A549 (cell line): Measurements from ENCODE around the gene COPB1. TPM values are rescaled to one million over a fixed set of nuclear protein-coding genes. Genes with fewer than 3 reads are reported as not detected.

Experiments
- ATAC-seq, 2 experiments: fragments of 200-7000 bp in 1 of 2; fragments of >200 bp in 1 of 2; cut with Nextera tagmentation in 1 of 2; cut with Tn5 transposase in 1 of 2; 3 replicates each; pipeline versions ENCODE4 v1.8.0 to v1.9.1; 2018 to 2020; ENCODE audit warnings: mild to moderate bottlenecking in 1 of 2, moderate library complexity in 1 of 2
- CTCF ChIA-PET: fragments of 300-600 bp; sonication (Branson Sonifier 250); formaldehyde crosslinking; extraction: SDS; loops from one replicate; lab custom pipeline; 2021; ENCODE audit warnings: antibody characterized with exemption, inconsistent platforms; lab: Yijun Ruan, JAX
- POLR2A ChIA-PET: fragments of 350-600 bp; formaldehyde crosslinking; extraction: SDS; loops from one replicate; lab custom pipeline; 2021; ENCODE audit warnings: antibody characterized with exemption, inconsistent platforms; lab: Yijun Ruan, JAX
- DNase-seq, 2 experiments: peaks; one replicate each; pipeline versions ENCODE4 v3.0.0 to v3.0.0-alpha.2; 2011 to 2016; ENCODE audit warnings: low read depth in 1 of 2, low spot score in 1 of 2
- FAIRE-seq: peaks from 2 replicates; lab custom pipeline; 2011; peaks lifted over from hg19 to GRCh38; lab: Jason Lieb, UNC
- H3K27ac ChIP-seq, 2 experiments: fragments of >200 bp; sonication (Bioruptor Twin); formaldehyde crosslinking; 3 replicates each; pipeline ENCODE4 v1.5.1; 2016 to 2017
- H3K4me1 ChIP-seq: fragments of >200 bp; sonication (Bioruptor Twin); formaldehyde crosslinking; 3 replicates; pipeline ENCODE4 v1.6.1; 2016
- H3K4me2 ChIP-seq: fragments of >200 bp; sonication (Bioruptor Twin); formaldehyde crosslinking; 3 replicates; pipeline ENCODE4 v1.6.1; 2016
- H3K4me3 ChIP-seq: fragments of >200 bp; sonication (Bioruptor Twin); formaldehyde crosslinking; 3 replicates; pipeline ENCODE4 v1.5.1; 2016
- H3K9me3 ChIP-seq: fragments of >200 bp; sonication (Bioruptor Twin); formaldehyde crosslinking; 3 replicates; pipeline ENCODE4 v1.6.1; 2016
- ATOH8 ChIP-seq: fragments of 250-450 bp; sonication (Bioruptor Pico); IDR thresholded peaks from 2 replicates; pipeline ENCODE4 v1.5.0; 2020; ENCODE audit warnings: low read depth, mild to moderate bottlenecking, moderate library complexity
- BCL3 ChIP-seq: fragments of >200 bp; sonication (Bioruptor Twin); formaldehyde crosslinking; IDR thresholded peaks from 3 replicates; pipeline ENCODE4 v1.6.1; 2016
- CEBPB ChIP-seq, 2 experiments: fragments of >200 bp in 1 of 2; sonication (Bioruptor Twin) in 1 of 2; formaldehyde crosslinking in 1 of 2; IDR thresholded peaks; 2 replicates each; pipeline ENCODE4 v1.6.1; 2012 to 2016
- CTCF ChIP-seq: fragments of >200 bp; sonication (Bioruptor Twin); formaldehyde crosslinking; IDR thresholded peaks from 3 replicates; pipeline ENCODE4 v1.5.1; 2016
- EHMT2 ChIP-seq: fragments of 200-600 bp; sonication (generic); IDR thresholded peaks from 2 replicates; pipeline ENCODE4 v1.6.1; 2016; ENCODE audit warnings: antibody characterized with exemption, low read depth, mild to moderate bottlenecking, moderate library complexity
- ELK1 ChIP-seq: fragments of 150-350 bp; IDR thresholded peaks from 2 replicates; pipeline ENCODE4 v1.6.1; 2014; ENCODE audit warnings: low read depth, mild to moderate bottlenecking, low read length
- EP300 ChIP-seq, 2 experiments: fragments of >200 bp; sonication (Bioruptor Twin); formaldehyde crosslinking; IDR thresholded peaks; 2 replicates in 1 of 2; 3 replicates in 1 of 2; pipeline ENCODE4 v1.6.1; 2016 to 2017
- FOXS1 ChIP-seq: fragments of 250-450 bp; sonication (Bioruptor Pico); IDR thresholded peaks from 2 replicates; pipeline ENCODE4 v1.5.0; 2020; ENCODE audit warnings: mild to moderate bottlenecking, moderate library complexity
- HDAC2 ChIP-seq: fragments of 200-600 bp; sonication (generic); IDR thresholded peaks from 2 replicates; pipeline ENCODE4 v1.6.1; 2016
- HES2 ChIP-seq: fragments of >200 bp; sonication (Bioruptor Twin); formaldehyde crosslinking; IDR thresholded peaks from 2 replicates; pipeline ENCODE4 v1.6.1; 2016
- HMGXB4 ChIP-seq: fragments of 250-450 bp; sonication (Bioruptor Pico); IDR thresholded peaks from 2 replicates; pipeline ENCODE4 v1.5.0; 2021; ENCODE audit warnings: mild to moderate bottlenecking, moderate library complexity, borderline replicate concordance
- HOXB13 ChIP-seq: fragments of 250-450 bp; sonication (Bioruptor Pico); IDR thresholded peaks from 2 replicates; pipeline ENCODE4 v1.5.0; 2020; ENCODE audit warnings: low read depth, mild to moderate bottlenecking, moderate library complexity
- JUNB ChIP-seq: fragments of >200 bp; sonication (Bioruptor Twin); formaldehyde crosslinking; IDR thresholded peaks from 2 replicates; pipeline ENCODE4 v1.6.1; 2016
- MAX ChIP-seq: IDR thresholded peaks from 2 replicates; pipeline ENCODE4 v1.6.1; 2012
- MYC ChIP-seq: IDR thresholded peaks from 2 replicates; pipeline ENCODE4 v1.6.1; 2012; ENCODE audit warnings: mild to moderate bottlenecking, inconsistent platforms, low read length, improper control_type of control experiment, borderline replicate concordance
- POLR2AphosphoS2 ChIP-seq: conservative IDR thresholded peaks from 2 replicates; pipeline ENCODE4 v1.6.1; 2012; ENCODE audit warnings: low read length, improper control_type of control experiment, inconsistent platforms
- SREBF2 ChIP-seq: fragments of 450-650 bp; IDR thresholded peaks from 2 replicates; pipeline ENCODE4 v1.6.1; 2014; ENCODE audit warnings: mild to moderate bottlenecking, moderate library complexity
- TFCP2L1 ChIP-seq: fragments of 250-450 bp; sonication (Bioruptor Pico); IDR thresholded peaks from 2 replicates; pipeline ENCODE4 v1.5.0; 2021; ENCODE audit warnings: mild to moderate bottlenecking
- USF2 ChIP-seq: fragments of 450-650 bp; IDR thresholded peaks from 2 replicates; pipeline ENCODE4 v1.6.1; 2014; ENCODE audit warnings: antibody characterized with exemption
- WGBS: methylation state at CpG from one replicate; pipeline ENCODE4 v1.1.6; 2017; ENCODE audit errors: missing lambda C conversion rate; 5-methylcytosine and 5-hydroxymethylcytosine counted together
- polyA plus RNA-seq, 4 experiments: library from polyadenylated mRNA; depleted of rRNA in 3 of 4; stranded (reverse); fragments of >200 nt; fragmentation: RNase III in 1 of 4; extraction: RNeasy Plus Mini Kit Qiagen cat#74134 plus additional on column Dnase treatment in 1 of 4; gene quantifications; 2 replicates in 3 of 4; 3 replicates in 1 of 4; pipeline ENCODE4 v1.2.3, GENCODE V29; 2011 to 2017

Gene COPB1
- polyA plus RNA-seq, 2 of the 4 experiments (the other 2 are of a cell fraction) = 128 to 232 TPM

- ATAC-seq = no peak
- no peak for DNase-seq
- Histone ChIP-seq H3K4me2 (no peak overlapping the region), H3K9me3 (no peaks in the 10 kb centered on the region), H3K4me1 (peaks cover 10% of the 10 kb centered on the region), H3K4me3 (no peak overlapping the region), H3K27ac (no peak overlapping the region)
- ChIA-PET CTCF (interaction anchor here (1.1 kb wide), 1 partner anchor 122 kb away, joined by 3 read pairs; no protein-coding TSS in a partner anchor), POLR2A (no interaction called here)
- no peak for FAIRE-seq
- 92% methylated on average over 1 of the region's 1 CpG for WGBS
- TF ChIP-seq ELK1 = no peak
- no peak for TF ChIP-seq USF2
- no peak for TF ChIP-seq MYC
- TF ChIP-seq BCL3 = no peak
- TF ChIP-seq POLR2AphosphoS2 = no peak
- TF ChIP-seq EP300 (IDR thresholded peaks at IDR 0.05) = no peak
These were observed 22.6 kb upstream of the COPB1 start for GRCh38 chr11:14522245-14522644.

GRCh38 chr11:14520747-14521151, 21.1 kb upstream of the COPB1 start:
- Histone ChIP-seq H3K4me2 (peak overlapping the region; percentile 81), H3K27ac (peak overlapping the region; percentile 85 to 96), H3K9me3 (no peaks in the 10 kb centered on the region), H3K4me1 (peaks cover 10% of the 10 kb centered on the region), H3K4me3 (peak overlapping the region; percentile 64)
- WGBS = 17% methylated on average over 11 of the region's 11 CpGs
- no peak for FAIRE-seq
- CTCF ChIA-PET = interaction anchor here (0.6 to 1.1 kb wide), 3 partner anchors 16 to 387 kb away, joined by 3 to 4 read pairs (median 3); no protein-coding TSS in a partner anchor
- no peak for ATAC-seq
- no peak for DNase-seq
- POLR2A ChIA-PET = interaction anchor here (0.9 to 2.2 kb wide), 5 partner anchors 21 to 371 kb away, joined by 3 to 12 read pairs (median 7); partner anchors contain the start of genes COPB1 and CYP2R1
- no peak for TF ChIP-seq CTCF
- TF ChIP-seq HMGXB4 = no peak
- TF ChIP-seq HOXB13 (CRISPR knock-in tag) = no peak
- TF ChIP-seq TFCP2L1 (CRISPR knock-in tag) = no peak
- TF ChIP-seq HES2 = no peak
- no peak for TF ChIP-seq EHMT2
- no peak for TF ChIP-seq ATOH8 (CRISPR knock-in tag)
- no peak for TF ChIP-seq HDAC2
- TF ChIP-seq JUNB = no peak
- TF ChIP-seq CEBPB (IDR thresholded peaks at IDR 0.05) = no peak
- no peak for TF ChIP-seq MAX
- TF ChIP-seq FOXS1 = no peak
- TF ChIP-seq SREBF2 = no peak
